Epidermal melanocyte (primary cell): Measurements from ENCODE around the gene PLEKHA5.
"Not testable (repeated sequence)": the region's sequence is repeated elsewhere in the genome, so short reads cannot be mapped to it uniquely, and the experiment has no call there.

Experiments used
- DNase-seq: peaks from one replicate; pipeline ENCODE4 v3.0.0; 2011; ENCODE audit warnings: low spot score; ENCODE audit not compliant: insufficient read length

The PLEKHA5 gene

GRCh38 chr12:19201661-19202060, 72.1 kb downstream of the PLEKHA5 start:
- DNase-seq, result no peak

GRCh38 chr12:19203013-19203412, 73.5 kb downstream of the PLEKHA5 start:
- DNase-seq, result no peak

GRCh38 chr12:19203539-19204506, 74.3 kb downstream of the PLEKHA5 start:
- DNase-seq, result no peak

GRCh38 chr12:19205120-19205519, 75.6 kb downstream of the PLEKHA5 start:
- no peak for DNase-seq

GRCh38 chr12:19206493-19207077, 77.1 kb downstream of the PLEKHA5 start:
- no peak for DNase-seq

- DNase-seq, result no peak
These were observed 78.9 kb downstream of the PLEKHA5 start for GRCh38 chr12:19208456-19208855.

- no peak for DNase-seq
These were observed 80.1 kb downstream of the PLEKHA5 start for GRCh38 chr12:19209661-19210060.

- no peak for DNase-seq
These were observed 82.3 kb downstream of the PLEKHA5 start for GRCh38 chr12:19211802-19212201.

- no peak for DNase-seq
These were observed 82.7 kb downstream of the PLEKHA5 start for GRCh38 chr12:19212245-19212644.

GRCh38 chr12:19214020-19214419, 84.5 kb downstream of the PLEKHA5 start:
- DNase-seq, result no peak

GRCh38 chr12:19215115-19215514, 85.6 kb downstream of the PLEKHA5 start:
- no peak for DNase-seq

GRCh38 chr12:19217446-19217845, 87.9 kb downstream of the PLEKHA5 start:
- DNase-seq, result no peak

- no peak for DNase-seq
These were observed 90.7 kb downstream of the PLEKHA5 start for GRCh38 chr12:19220205-19220604.

- DNase-seq, result no peak
These were observed 91.4 kb downstream of the PLEKHA5 start for GRCh38 chr12:19220852-19221466.

- DNase-seq, result no peak
These were observed 93.0 kb downstream of the PLEKHA5 start for GRCh38 chr12:19222558-19222957.

- no peak for DNase-seq
These were observed 93.5 kb downstream of the PLEKHA5 start for GRCh38 chr12:19223018-19223417.

GRCh38 chr12:19223695-19224094, 94.2 kb downstream of the PLEKHA5 start:
- DNase-seq, result no peak

- no peak for DNase-seq
These were observed 95.2 kb downstream of the PLEKHA5 start for GRCh38 chr12:19224746-19225145.

- DNase-seq, result no peak
These were observed 97.8 kb downstream of the PLEKHA5 start for GRCh38 chr12:19227190-19227879.

GRCh38 chr12:19227880-19228210, 98.3 kb downstream of the PLEKHA5 start:
- no peak for DNase-seq

- not testable (repeated sequence) for DNase-seq
These were observed 99.5 kb downstream of the PLEKHA5 start for GRCh38 chr12:19229021-19229420.
